Measurements from ENCODE around the gene POLE4.

- no peak for TF ChIP-seq POLR2AphosphoS5 (IDR thresholded peaks at IDR 0.05; ENCODE audit: low read depth, low read length)
- no peak for TF ChIP-seq CTCF (IDR thresholded peaks at IDR 0.05)
- TF ChIP-seq YY1 (IDR thresholded peaks at IDR 0.05; ENCODE audit: low read depth) = no peak
- no peak for TF ChIP-seq TAF1 (IDR thresholded peaks at IDR 0.05; ENCODE audit: borderline replicate concordance, low read depth, low read length)
- TF ChIP-seq JUND (IDR thresholded peaks at IDR 0.05) = no peak
- TF ChIP-seq RXRA (IDR thresholded peaks at IDR 0.05; ENCODE audit: borderline replicate concordance, low read depth) = no peak
- no peak for TF ChIP-seq ELF1 (IDR thresholded peaks at IDR 0.05)
- no peak for TF ChIP-seq TCF12 (IDR thresholded peaks at IDR 0.05)
- no peak for TF ChIP-seq SIN3A (IDR thresholded peaks at IDR 0.05; ENCODE audit: borderline replicate concordance, low read depth, low read length)
- TF ChIP-seq FOSL2 (IDR thresholded peaks at IDR 0.05; ENCODE audit: borderline replicate concordance, low read depth) = no peak
- no peak for TF ChIP-seq NRF1 (IDR thresholded peaks at IDR 0.05; ENCODE audit: low read depth, low read length)
- TF ChIP-seq FOXJ3 (CRISPR knock-in tag; IDR thresholded peaks at IDR 0.05) = no peak
Measured at GRCh38 chr2:74948779-74949178, 9.7 kb upstream of the POLE4 start.
